ENCODE data around the gene ADSL. TPM values are rescaled to one million over a fixed set of nuclear protein-coding genes. Genes with fewer than 3 reads are reported as not detected.
A peak's percentile ranks its signal among the peaks of the same experiment; 100 is the strongest.

Gene ADSL
- total and polyA plus RNA-seq, 4 donors, result 19.4 to 54.5 (median 39.8) TPM

DNA sequence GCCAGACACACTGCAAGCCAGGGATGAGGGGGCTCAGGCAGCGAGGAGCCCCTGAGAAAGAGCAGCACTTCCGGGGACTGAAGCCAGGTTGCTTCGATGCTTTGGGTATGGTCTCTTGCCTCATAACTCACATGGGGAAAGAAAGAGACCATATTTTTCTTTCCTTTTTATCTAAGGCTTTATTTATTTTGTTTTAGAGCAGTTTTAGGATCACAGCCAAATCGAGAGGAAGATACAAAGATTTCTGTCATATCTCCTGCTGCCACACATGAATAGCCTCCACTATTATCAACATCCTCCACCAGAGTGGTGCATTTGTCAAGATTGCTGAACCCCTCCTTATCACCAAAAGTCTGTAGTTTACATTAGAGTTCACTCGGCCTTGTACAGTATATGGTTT lies 24.3 kb upstream of the ADSL start:
- TF ChIP-seq, protein P1, sequence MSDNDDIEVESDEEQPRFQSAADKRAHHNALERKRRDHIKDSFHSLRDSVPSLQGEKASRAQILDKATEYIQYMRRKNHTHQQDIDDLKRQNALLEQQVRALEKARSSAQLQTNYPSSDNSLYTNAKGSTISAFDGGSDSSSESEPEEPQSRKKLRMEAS (IDR thresholded peaks at IDR 0.05), result no peak
- TF ChIP-seq YY1 (IDR thresholded peaks at IDR 0.05), result no peak
- TF ChIP-seq FOXA1 (IDR thresholded peaks at IDR 0.05), result no peak
- TF ChIP-seq, protein P2, sequence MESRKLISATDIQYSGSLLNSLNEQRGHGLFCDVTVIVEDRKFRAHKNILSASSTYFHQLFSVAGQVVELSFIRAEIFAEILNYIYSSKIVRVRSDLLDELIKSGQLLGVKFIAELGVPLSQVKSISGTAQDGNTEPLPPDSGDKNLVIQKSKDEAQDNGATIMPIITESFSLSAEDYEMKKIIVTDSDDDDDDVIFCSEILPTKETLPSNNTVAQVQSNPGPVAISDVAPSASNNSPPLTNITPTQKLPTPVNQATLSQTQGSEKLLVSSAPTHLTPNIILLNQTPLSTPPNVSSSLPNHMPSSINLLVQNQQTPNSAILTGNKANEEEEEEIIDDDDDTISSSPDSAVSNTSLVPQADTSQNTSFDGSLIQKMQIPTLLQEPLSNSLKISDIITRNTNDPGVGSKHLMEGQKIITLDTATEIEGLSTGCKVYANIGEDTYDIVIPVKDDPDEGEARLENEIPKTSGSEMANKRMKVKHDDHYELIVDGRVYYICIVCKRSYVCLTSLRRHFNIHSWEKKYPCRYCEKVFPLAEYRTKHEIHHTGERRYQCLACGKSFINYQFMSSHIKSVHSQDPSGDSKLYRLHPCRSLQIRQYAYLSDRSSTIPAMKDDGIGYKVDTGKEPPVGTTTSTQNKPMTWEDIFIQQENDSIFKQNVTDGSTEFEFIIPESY (IDR thresholded peaks at IDR 0.05), result no peak
- no peak for TF ChIP-seq EGR1 (IDR thresholded peaks at IDR 0.05; ENCODE audit: low read depth in 2 of 2)
- no peak for TF ChIP-seq SP1 (IDR thresholded peaks at IDR 0.05)
- TF ChIP-seq RXRA (IDR thresholded peaks at IDR 0.05), result no peak
- no peak for TF ChIP-seq TAF1 (conservative IDR thresholded peaks at IDR 0.05)
- TF ChIP-seq RAD21 (IDR thresholded peaks at IDR 0.05), result no peak
- no peak for TF ChIP-seq FOXA2 (IDR thresholded peaks at IDR 0.05)
- Histone ChIP-seq H3K9me3 (ENCODE audit: control insufficient read depth in 4 of 4, low read length in 3 of 4) (no peaks in the 10 kb centered on the region), H3K9ac (ENCODE audit: low read depth in 1 of 2, low read length in 2 of 2) (no peak overlapping the region), H3K27me3 (ENCODE audit: control insufficient read depth in 4 of 4, insufficient read depth in 4 of 4, low read length in 3 of 4) (no peaks in the 10 kb centered on the region), H3K27ac (ENCODE audit: low read depth in 1 of 2, low read length in 2 of 2) (no peak overlapping the region), H3K4me1 (ENCODE audit: control insufficient read depth in 4 of 4, insufficient read depth in 4 of 4, low read length in 3 of 4) (no peaks in the 10 kb centered on the region), H3K4me3 (ENCODE audit: low read depth in 1 of 3, low read length in 3 of 3) (no peak overlapping the region), H3K36me3 (ENCODE audit: control insufficient read depth in 4 of 4, insufficient read depth in 3 of 4, low read depth in 1 of 4, low read length in 3 of 4) (peaks cover 8 to 46% (median 43%) of the 10 kb centered on the region in 4 donors)
- DNase-seq (ENCODE audit: low spot score), result no peak
- WGBS, result 81% methylated on average over 5 of the region's 5 CpGs

DNA sequence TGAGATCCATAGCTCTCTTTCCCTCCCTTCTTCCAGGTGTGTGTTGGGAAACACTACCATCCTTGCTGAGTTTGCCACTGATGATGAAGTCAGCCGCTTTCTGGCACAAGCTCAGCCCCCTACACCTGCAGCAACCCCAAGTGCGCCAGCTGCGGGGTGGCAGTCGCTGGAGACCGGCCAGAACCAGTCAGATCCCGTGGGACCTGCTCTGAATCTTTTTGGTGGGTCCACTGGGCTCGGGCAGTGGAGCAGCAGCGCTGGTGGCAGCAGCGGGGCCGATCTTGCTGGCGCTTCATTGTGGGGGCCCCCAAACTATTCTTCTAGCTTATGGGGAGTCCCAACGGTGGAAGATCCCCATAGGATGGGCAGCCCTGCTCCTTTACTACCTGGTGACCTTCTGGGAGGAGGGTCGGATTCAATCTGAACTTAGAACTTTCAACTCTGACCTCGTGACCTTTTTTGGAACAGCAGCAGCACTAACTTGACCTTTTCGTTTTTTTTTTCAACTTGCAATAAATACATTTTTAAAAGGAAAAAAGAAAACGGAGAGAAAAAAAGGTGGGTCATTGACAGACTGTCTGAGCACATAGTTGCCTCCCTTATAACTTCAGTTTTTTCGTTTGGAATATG lies 23.4 kb upstream of the ADSL start:
- H3K27me3 ChIP-seq (ENCODE audit: control insufficient read depth in 4 of 4, insufficient read depth in 4 of 4, low read length in 3 of 4), result no peaks in the 10 kb centered on the region
- H3K4me1 ChIP-seq (ENCODE audit: control insufficient read depth in 4 of 4, insufficient read depth in 4 of 4, low read length in 3 of 4), result no peaks in the 10 kb centered on the region
- TF ChIP-seq JUND (IDR thresholded peaks at IDR 0.05) (no peak), NR2F2 (IDR thresholded peaks at IDR 0.05) (peak; percentile 73)
- WGBS, result 89% methylated on average over 17 of the region's 17 CpGs
- no peak overlapping the region for H3K4me3 ChIP-seq (ENCODE audit: low read depth in 1 of 3, low read length in 3 of 3)
- no peak overlapping the region for H3K9ac ChIP-seq (ENCODE audit: low read depth in 1 of 2, low read length in 2 of 2)
- H3K36me3 ChIP-seq (ENCODE audit: control insufficient read depth in 4 of 4, insufficient read depth in 3 of 4, low read depth in 1 of 4, low read length in 3 of 4), result peaks cover 6 to 42% (median 35%) of the 10 kb centered on the region in 4 donors
- H3K9me3 ChIP-seq (ENCODE audit: control insufficient read depth in 4 of 4, low read length in 3 of 4), result no peaks in the 10 kb centered on the region
- no peak for DNase-seq (ENCODE audit: low spot score)
- H3K27ac ChIP-seq (ENCODE audit: low read depth in 1 of 2, low read length in 2 of 2), result no peak overlapping the region

DNA sequence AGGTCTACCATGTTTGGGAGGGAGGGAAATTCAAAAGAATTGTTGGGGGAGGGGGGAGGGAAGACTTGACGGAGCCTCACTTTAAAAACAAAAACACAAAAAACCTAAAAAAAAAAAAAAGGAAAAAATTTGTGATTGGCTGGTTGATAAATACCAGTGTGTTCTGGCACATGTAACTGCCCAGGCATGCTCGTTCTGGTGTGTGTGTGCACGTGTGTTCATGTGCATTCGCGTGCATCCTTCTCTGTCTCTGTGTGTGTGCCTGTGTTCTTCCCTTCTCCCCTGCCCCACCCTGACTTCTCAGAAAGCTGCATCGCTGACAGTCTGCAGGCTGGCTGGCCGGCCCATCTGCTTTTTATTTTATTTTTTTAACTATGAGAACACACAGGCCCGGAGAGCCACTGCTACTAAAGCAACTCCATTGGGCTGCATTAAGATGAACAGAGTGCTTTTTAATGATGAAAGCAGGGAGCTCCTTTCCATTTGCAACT lies 22.6 kb upstream of the ADSL start:
- peak overlapping the region in 1 of 2 donors; percentile 28 for H3K27ac ChIP-seq (ENCODE audit: low read depth in 1 of 2, low read length in 2 of 2)
- WGBS, result 92% methylated on average over 8 of the region's 8 CpGs
- H3K27me3 ChIP-seq (ENCODE audit: control insufficient read depth in 4 of 4, insufficient read depth in 4 of 4, low read length in 3 of 4), result no peaks in the 10 kb centered on the region
- H3K9ac ChIP-seq (ENCODE audit: low read depth in 1 of 2, low read length in 2 of 2), result no peak overlapping the region
- no peak for DNase-seq (ENCODE audit: low spot score)
- no peaks in the 10 kb centered on the region for H3K9me3 ChIP-seq (ENCODE audit: control insufficient read depth in 4 of 4, low read length in 3 of 4)
- H3K4me1 ChIP-seq (ENCODE audit: control insufficient read depth in 4 of 4, insufficient read depth in 4 of 4, low read length in 3 of 4), result no peaks in the 10 kb centered on the region
- peaks cover 4 to 42% (median 32%) of the 10 kb centered on the region in 4 donors for H3K36me3 ChIP-seq (ENCODE audit: control insufficient read depth in 4 of 4, insufficient read depth in 3 of 4, low read depth in 1 of 4, low read length in 3 of 4)
- H3K4me3 ChIP-seq (ENCODE audit: low read depth in 1 of 3, low read length in 3 of 3), result no peak overlapping the region
- TF ChIP-seq HNF4A (conservative IDR thresholded peaks at IDR 0.05), result no peak
- TF ChIP-seq NR2F2 (IDR thresholded peaks at IDR 0.05), result no peak
- TF ChIP-seq, protein P2 (IDR thresholded peaks at IDR 0.05), result no peak
- no peak for TF ChIP-seq HNF4G (IDR thresholded peaks at IDR 0.05)
- TF ChIP-seq, protein P3, sequence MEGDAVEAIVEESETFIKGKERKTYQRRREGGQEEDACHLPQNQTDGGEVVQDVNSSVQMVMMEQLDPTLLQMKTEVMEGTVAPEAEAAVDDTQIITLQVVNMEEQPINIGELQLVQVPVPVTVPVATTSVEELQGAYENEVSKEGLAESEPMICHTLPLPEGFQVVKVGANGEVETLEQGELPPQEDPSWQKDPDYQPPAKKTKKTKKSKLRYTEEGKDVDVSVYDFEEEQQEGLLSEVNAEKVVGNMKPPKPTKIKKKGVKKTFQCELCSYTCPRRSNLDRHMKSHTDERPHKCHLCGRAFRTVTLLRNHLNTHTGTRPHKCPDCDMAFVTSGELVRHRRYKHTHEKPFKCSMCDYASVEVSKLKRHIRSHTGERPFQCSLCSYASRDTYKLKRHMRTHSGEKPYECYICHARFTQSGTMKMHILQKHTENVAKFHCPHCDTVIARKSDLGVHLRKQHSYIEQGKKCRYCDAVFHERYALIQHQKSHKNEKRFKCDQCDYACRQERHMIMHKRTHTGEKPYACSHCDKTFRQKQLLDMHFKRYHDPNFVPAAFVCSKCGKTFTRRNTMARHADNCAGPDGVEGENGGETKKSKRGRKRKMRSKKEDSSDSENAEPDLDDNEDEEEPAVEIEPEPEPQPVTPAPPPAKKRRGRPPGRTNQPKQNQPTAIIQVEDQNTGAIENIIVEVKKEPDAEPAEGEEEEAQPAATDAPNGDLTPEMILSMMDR (IDR thresholded peaks at IDR 0.05; ENCODE audit: low read depth, low read length, missing input control), result no peak
- no peak for TF ChIP-seq FOXA2 (IDR thresholded peaks at IDR 0.05)
- no peak for TF ChIP-seq RXRA (IDR thresholded peaks at IDR 0.05)
- TF ChIP-seq, protein P4, sequence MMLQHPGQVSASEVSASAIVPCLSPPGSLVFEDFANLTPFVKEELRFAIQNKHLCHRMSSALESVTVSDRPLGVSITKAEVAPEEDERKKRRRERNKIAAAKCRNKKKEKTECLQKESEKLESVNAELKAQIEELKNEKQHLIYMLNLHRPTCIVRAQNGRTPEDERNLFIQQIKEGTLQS (IDR thresholded peaks at IDR 0.05), result no peak
- no peak for TF ChIP-seq GABPA (IDR thresholded peaks at IDR 0.05 in 1 of 2, conservative IDR thresholded peaks at IDR 0.05 in 1 of 2)
- no peak for TF ChIP-seq TAF1 (conservative IDR thresholded peaks at IDR 0.05)
- TF ChIP-seq, protein P5, sequence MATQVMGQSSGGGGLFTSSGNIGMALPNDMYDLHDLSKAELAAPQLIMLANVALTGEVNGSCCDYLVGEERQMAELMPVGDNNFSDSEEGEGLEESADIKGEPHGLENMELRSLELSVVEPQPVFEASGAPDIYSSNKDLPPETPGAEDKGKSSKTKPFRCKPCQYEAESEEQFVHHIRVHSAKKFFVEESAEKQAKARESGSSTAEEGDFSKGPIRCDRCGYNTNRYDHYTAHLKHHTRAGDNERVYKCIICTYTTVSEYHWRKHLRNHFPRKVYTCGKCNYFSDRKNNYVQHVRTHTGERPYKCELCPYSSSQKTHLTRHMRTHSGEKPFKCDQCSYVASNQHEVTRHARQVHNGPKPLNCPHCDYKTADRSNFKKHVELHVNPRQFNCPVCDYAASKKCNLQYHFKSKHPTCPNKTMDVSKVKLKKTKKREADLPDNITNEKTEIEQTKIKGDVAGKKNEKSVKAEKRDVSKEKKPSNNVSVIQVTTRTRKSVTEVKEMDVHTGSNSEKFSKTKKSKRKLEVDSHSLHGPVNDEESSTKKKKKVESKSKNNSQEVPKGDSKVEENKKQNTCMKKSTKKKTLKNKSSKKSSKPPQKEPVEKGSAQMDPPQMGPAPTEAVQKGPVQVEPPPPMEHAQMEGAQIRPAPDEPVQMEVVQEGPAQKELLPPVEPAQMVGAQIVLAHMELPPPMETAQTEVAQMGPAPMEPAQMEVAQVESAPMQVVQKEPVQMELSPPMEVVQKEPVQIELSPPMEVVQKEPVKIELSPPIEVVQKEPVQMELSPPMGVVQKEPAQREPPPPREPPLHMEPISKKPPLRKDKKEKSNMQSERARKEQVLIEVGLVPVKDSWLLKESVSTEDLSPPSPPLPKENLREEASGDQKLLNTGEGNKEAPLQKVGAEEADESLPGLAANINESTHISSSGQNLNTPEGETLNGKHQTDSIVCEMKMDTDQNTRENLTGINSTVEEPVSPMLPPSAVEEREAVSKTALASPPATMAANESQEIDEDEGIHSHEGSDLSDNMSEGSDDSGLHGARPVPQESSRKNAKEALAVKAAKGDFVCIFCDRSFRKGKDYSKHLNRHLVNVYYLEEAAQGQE (IDR thresholded peaks at IDR 0.05), result no peak

Data from liver (tissue), 9 donors.